GM19372 (cell line): Measurements from ENCODE around the gene CAPN3.

Source experiments
- ATAC-seq: cut with Tn5 transposase; IDR thresholded peaks from one replicate; pipeline ENCODE4 v1.9.1; 2021; ENCODE audit warnings: mild to moderate bottlenecking, low read depth, moderate library complexity; ENCODE audit not compliant: unreplicated experiment

Gene CAPN3

GRCh38 chr15:42392309-42393024 lies 33.2 kb downstream of the CAPN3 start:
- no peak for ATAC-seq

- ATAC-seq: no peak
These were observed 34.8 kb downstream of the CAPN3 start for GRCh38 chr15:42394106-42394505.

GRCh38 chr15:42395838-42396237 lies 36.5 kb downstream of the CAPN3 start:
- ATAC-seq: no peak

GRCh38 chr15:42401544-42402454 lies 42.5 kb downstream of the CAPN3 start:
- ATAC-seq: no peak

GRCh38 chr15:42402455-42403205 lies 43.3 kb downstream of the CAPN3 start:
- ATAC-seq: no peak

- ATAC-seq: no peak
These were observed 44.1 kb downstream of the CAPN3 start for GRCh38 chr15:42403389-42403788.

GRCh38 chr15:42404461-42405235 lies 45.3 kb downstream of the CAPN3 start:
- ATAC-seq: no peak

GRCh38 chr15:42405863-42406482 lies 46.7 kb downstream of the CAPN3 start:
- no peak for ATAC-seq

GRCh38 chr15:42408178-42408577 lies 48.9 kb downstream of the CAPN3 start:
- ATAC-seq: no peak

- ATAC-seq: no peak
These were observed 49.7 kb downstream of the CAPN3 start for GRCh38 chr15:42409011-42409410.

GRCh38 chr15:42411884-42412283 lies 52.6 kb downstream of the CAPN3 start:
- no peak for ATAC-seq

- no peak for ATAC-seq
These were observed 54.6 kb downstream of the CAPN3 start for GRCh38 chr15:42413920-42414319.

GRCh38 chr15:42419369-42419768 lies 60.1 kb downstream of the CAPN3 start:
- ATAC-seq: no peak

- ATAC-seq: no peak
These were observed 62.1 kb downstream of the CAPN3 start for GRCh38 chr15:42421376-42421775.

- no peak for ATAC-seq
These were observed 68.3 kb downstream of the CAPN3 start for GRCh38 chr15:42427429-42428223.

- no peak for ATAC-seq
These were observed 85.2 kb downstream of the CAPN3 start for GRCh38 chr15:42444415-42445063.

GRCh38 chr15:42445551-42445950 lies 86.2 kb downstream of the CAPN3 start:
- ATAC-seq: no peak

GRCh38 chr15:42447599-42447998 lies 88.3 kb downstream of the CAPN3 start:
- no peak for ATAC-seq

- no peak for ATAC-seq
These were observed 89.0 kb downstream of the CAPN3 start for GRCh38 chr15:42448281-42448680.
